Heart right ventricle (tissue), 16 donors: ENCODE results near the gene PDZD2. TPM values are rescaled to one million over a fixed set of nuclear protein-coding genes. Genes with fewer than 3 reads are reported as not detected.

Experiments
- ATAC-seq, 8 donors: fragments of 200-7000 bp; cut with Tn5 transposase; one replicate each; pipeline ENCODE4 v1.9.1; 2020; ENCODE audit warnings: mild to moderate bottlenecking in 8 of 8, moderate library complexity in 8 of 8, moderate number of reproducible peaks in 1 of 8
- DNase-seq, 2 donors: peaks; one replicate each; pipeline ENCODE4 v3.0.0-alpha.2; 2020
- H3K27ac ChIP-seq, 10 donors: fragments of 200-600 bp; sonication (generic) in 2 of 10; one replicate each; pipeline versions ENCODE4 v1.5.0 to v1.8.0; 2020 to 2022; ENCODE audit warnings: mild to moderate bottlenecking in 3 of 10
- H3K27me3 ChIP-seq, 7 donors: fragments of 200-600 bp; one replicate each; pipeline ENCODE4 v1.8.0; 2021 to 2022; ENCODE audit warnings: mild to moderate bottlenecking in 2 of 7
- H3K36me3 ChIP-seq, 9 donors: fragments of 200-600 bp; sonication (generic) in 1 of 9; one replicate each; pipeline versions ENCODE4 v1.5.0 to v1.8.0; 2020 to 2022; ENCODE audit warnings: mild to moderate bottlenecking in 2 of 9
- H3K4me1 ChIP-seq, 9 donors: fragments of 200-600 bp; sonication (generic) in 1 of 9; one replicate each; pipeline versions ENCODE4 v1.5.0 to v1.8.0; 2020 to 2022; ENCODE audit warnings: mild to moderate bottlenecking in 4 of 9
- H3K4me3 ChIP-seq, 10 donors: fragments of 200-600 bp; sonication (generic) in 2 of 10; one replicate each; pipeline versions ENCODE4 v1.5.0 to v1.8.0; 2020 to 2022; ENCODE audit warnings: mild to moderate bottlenecking in 7 of 10, moderate library complexity in 2 of 10
- H3K9me3 ChIP-seq, 11 donors: fragments of 200-600 bp in 10 of 11; sonication (generic) in 2 of 11; one replicate each; pipeline versions ENCODE4 v1.5.0 to v1.8.0; 2013 to 2022; ENCODE audit warnings: mild to moderate bottlenecking in 2 of 11, control low read depth in 1 of 11, moderate library complexity in 1 of 11
- WGBS, 2 donors: extraction: QIAGEN DNeasy Blood & Tissue Kit; methylation state at CpG; one replicate each; pipeline ENCODE4 v1.1.7; 2013; ENCODE audit warnings: inconsistent platforms in 1 of 2; 5-methylcytosine and 5-hydroxymethylcytosine counted together
- intact Hi-C, 10 donors: fragments of 100-400 bp; cut with DNase I; formaldehyde crosslinking; loops; one replicate each; pipeline versions ENCODE4 v1.11.1 to v1.14.2; 2022
- polyA plus RNA-seq, 2 donors: library from polyadenylated mRNA; stranded (reverse); fragments of 200-250 nt; gene quantifications; one replicate each; pipeline ENCODE4 v1.2.3, GENCODE V29; 2013
- total RNA-seq, 10 donors: library from RNA; stranded (reverse); fragmentation: NEBNext Ultra II Directional in 3 of 10; extraction: Animal tissue kit (Norgen Biotek cat#: 25700) in 3 of 10; gene quantifications; one replicate each; pipeline versions ENCODE4 v1.2.1 to v1.2.4, GENCODE V29; 2021 to 2023
- TF ChIP-seq, protein P1 (sequence below), 9 donors: fragments of 200-600 bp; sonication (generic) in 2 of 9; IDR thresholded peaks; one replicate each; pipeline versions ENCODE4 v1.5.0 to v1.8.0; 2021 to 2022; ENCODE audit warnings: antibody characterized with exemption in 9 of 9, mild to moderate bottlenecking in 5 of 9, moderate library complexity in 1 of 9
- donor health status: Arrhythmogenic right ventricular cardiomyopathy.
- donor health status: ischemic (EF 13 %, LVEDD 7.1; RV severe dilation, severe dysfunction).
- donor health status: healthy with polysubstance abuse.
- donor health status: DM: no; HTN: yes; CAD: no.
- donor health status: DM: no; HTN: no; CAD: no.
- donor health status: ischemic (EF 25% LVEDD 6.9; RV normal size, moderate dysfunction).
- donor health status: ischemic (EF 25% LVEDD 5.7; RV mildly dilated, moderate dysfunction).
- donor health status: healthy.
- donor health status: DM: yes; HTN: yes; CAD: no.
- donor health status: Ischemic cardiomyopathy.
- donor health status: ischemic (EF 35%, LVEDD 5.7; RV mildly dilated, moderate dysfunction).
- donor health status: nonischemic (EF 11% LVEDD 7.7; RV severe dilation, severe dysfunction).
- donor health status: DM: yes; HTN: yes; CAD: no.
- donor health status: PGD.
- donor health status: ischemic (EF 29% LVEDD 5.4; RV normal size, mild dysfunction).
- donor health status: nonischemic (EF 23%, LVEDD 6.1; RV moderate dilation, normal function).

The PDZD2 gene
- total and polyA plus RNA-seq, 12 donors: 9.0 to 117 (median 82.5) TPM

- H3K4me1 ChIP-seq: peaks cover 13 to 55% (median 30%) of the 10 kb centered on the region in 9 donors
- DNase-seq (no peak), ATAC-seq (no peak)
- H3K36me3 ChIP-seq: no peaks in the 10 kb centered on the region
- H3K27ac ChIP-seq: peak overlapping the region in 5 of 10 donors; percentile 9 to 77 (median 38)
- 27 to 42% methylated on average over 1 of the region's 1 CpG for WGBS, 2 donors
- H3K27me3 ChIP-seq: peaks cover 0 to 22% (median 0%) of the 10 kb centered on the region in 7 donors
- no peak overlapping the region for H3K4me3 ChIP-seq
- H3K9me3 ChIP-seq: no peaks in the 10 kb centered on the region
- intact Hi-C loops: loop anchor here in 5 of 10 donors (5.0 to 10.0 kb wide), 4 partner anchors 49 to 172 kb away; no protein-coding TSS in a partner anchor
- TF ChIP-seq, protein P1, sequence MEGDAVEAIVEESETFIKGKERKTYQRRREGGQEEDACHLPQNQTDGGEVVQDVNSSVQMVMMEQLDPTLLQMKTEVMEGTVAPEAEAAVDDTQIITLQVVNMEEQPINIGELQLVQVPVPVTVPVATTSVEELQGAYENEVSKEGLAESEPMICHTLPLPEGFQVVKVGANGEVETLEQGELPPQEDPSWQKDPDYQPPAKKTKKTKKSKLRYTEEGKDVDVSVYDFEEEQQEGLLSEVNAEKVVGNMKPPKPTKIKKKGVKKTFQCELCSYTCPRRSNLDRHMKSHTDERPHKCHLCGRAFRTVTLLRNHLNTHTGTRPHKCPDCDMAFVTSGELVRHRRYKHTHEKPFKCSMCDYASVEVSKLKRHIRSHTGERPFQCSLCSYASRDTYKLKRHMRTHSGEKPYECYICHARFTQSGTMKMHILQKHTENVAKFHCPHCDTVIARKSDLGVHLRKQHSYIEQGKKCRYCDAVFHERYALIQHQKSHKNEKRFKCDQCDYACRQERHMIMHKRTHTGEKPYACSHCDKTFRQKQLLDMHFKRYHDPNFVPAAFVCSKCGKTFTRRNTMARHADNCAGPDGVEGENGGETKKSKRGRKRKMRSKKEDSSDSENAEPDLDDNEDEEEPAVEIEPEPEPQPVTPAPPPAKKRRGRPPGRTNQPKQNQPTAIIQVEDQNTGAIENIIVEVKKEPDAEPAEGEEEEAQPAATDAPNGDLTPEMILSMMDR (IDR thresholded peaks at IDR 0.05): no peak
Measured at GRCh38 chr5:31635446-31635845, 3.5 kb upstream of the PDZD2 start.

GRCh38 chr5:31637851-31638250, 1.1 kb upstream of the PDZD2 start:
- H3K4me3 ChIP-seq: peak overlapping the region in 1 of 10 donors; percentile 86
- TF ChIP-seq, protein P1 (IDR thresholded peaks at IDR 0.05): no peak

GRCh38 chr5:31638345-31638744, 586 bp upstream of the PDZD2 start:
- Histone ChIP-seq H3K27me3 (peaks cover 0 to 26% (median 0%) of the 10 kb centered on the region in 7 donors), H3K27ac (peak overlapping the region; percentile 32 to 86 (median 78)), H3K36me3 (no peaks in the 10 kb centered on the region), H3K4me3 (peak overlapping the region; percentile 30 to 92 (median 79)), H3K9me3 (no peaks in the 10 kb centered on the region), H3K4me1 (peaks cover 13 to 77% (median 46%) of the 10 kb centered on the region in 9 donors)
- ATAC-seq: peak in 4 of 8 donors; percentile 7 to 31 (median 10)
- WGBS, 2 donors: 9 to 12% methylated on average over 9 of the region's 9 CpGs
- intact Hi-C loops: loop anchor here in 6 of 10 donors (2.0 to 10.0 kb wide), 5 partner anchors 46 to 170 kb away; no protein-coding TSS in a partner anchor
- TF ChIP-seq, protein P1 (IDR thresholded peaks at IDR 0.05): no peak
- DNase-seq: peak; percentile 26 to 63

More at GRCh38 chr5:31637851-31638250, 1.1 kb upstream of the PDZD2 start:
- H3K27ac ChIP-seq: peak overlapping the region in 7 of 10 donors; percentile 26 to 86 (median 77)
- H3K4me1 ChIP-seq: peaks cover 13 to 72% (median 42%) of the 10 kb centered on the region in 9 donors
- no peak for ATAC-seq
- intact Hi-C loops: loop anchor here in 6 of 10 donors (2.0 to 10.0 kb wide), 5 partner anchors 47 to 171 kb away; no protein-coding TSS in a partner anchor
- peaks cover 0 to 26% (median 0%) of the 10 kb centered on the region in 7 donors for H3K27me3 ChIP-seq
- no peaks in the 10 kb centered on the region for H3K36me3 ChIP-seq
- 91 to 92% methylated on average over 6 of the region's 6 CpGs for WGBS, 2 donors
- DNase-seq: no peak
- no peaks in the 10 kb centered on the region for H3K9me3 ChIP-seq

- H3K4me1 ChIP-seq: peaks cover 13 to 89% (median 47%) of the 10 kb centered on the region in 9 donors
- H3K27me3 ChIP-seq: peaks cover 0 to 26% (median 0%) of the 10 kb centered on the region in 7 donors
- peak overlapping the region; percentile 30 to 92 (median 79) for H3K4me3 ChIP-seq
- intact Hi-C loops: loop anchor here in 8 of 10 donors (1.0 to 10.0 kb wide), 7 partner anchors 43 to 170 kb away; no protein-coding TSS in a partner anchor
- no peaks in the 10 kb centered on the region for H3K36me3 ChIP-seq
- peak overlapping the region; percentile 51 to 86 (median 78) for H3K27ac ChIP-seq
- DNase-seq (peak; percentile 36 to 40), ATAC-seq (peak; percentile 16 to 75 (median 58))
- H3K9me3 ChIP-seq: no peaks in the 10 kb centered on the region
- 6 to 14% methylated on average over 46 to 50 of the region's 50 CpGs for WGBS, 2 donors
- TF ChIP-seq, protein P1 (IDR thresholded peaks at IDR 0.05): no peak
Measured at GRCh38 chr5:31639481-31640411, 815 bp downstream of the PDZD2 start.
